Cardiac fibroblast (primary cell): ENCODE measurements around the gene SPSB4.
"Not testable (repeated sequence)": the region's sequence is repeated elsewhere in the genome, so short reads cannot be mapped to it uniquely, and the experiment has no call there.

ENCODE experiments used
- DNase-seq, 2 donors: peaks; one replicate each; pipeline versions ENCODE4 v3.0.0 to v3.0.0-alpha.2; 2010; ENCODE audit warnings: low read depth in 2 of 2
- H3K4me3 ChIP-seq, 2 donors: replicated peaks in 1 of 2; 1 replicate in 1 of 2; 2 replicates in 1 of 2; pipeline ENCODE4 v1.5.1; 2011; ENCODE audit warnings: low read depth in 2 of 2, low read length in 2 of 2, mild to moderate bottlenecking in 2 of 2, moderate library complexity in 1 of 2
- CTCF ChIP-seq: IDR thresholded peaks from one replicate; pipeline ENCODE4 v1.5.1; 2011; ENCODE audit warnings: low read depth, mild to moderate bottlenecking, low read length, inconsistent platforms

The SPSB4 gene

DNA sequence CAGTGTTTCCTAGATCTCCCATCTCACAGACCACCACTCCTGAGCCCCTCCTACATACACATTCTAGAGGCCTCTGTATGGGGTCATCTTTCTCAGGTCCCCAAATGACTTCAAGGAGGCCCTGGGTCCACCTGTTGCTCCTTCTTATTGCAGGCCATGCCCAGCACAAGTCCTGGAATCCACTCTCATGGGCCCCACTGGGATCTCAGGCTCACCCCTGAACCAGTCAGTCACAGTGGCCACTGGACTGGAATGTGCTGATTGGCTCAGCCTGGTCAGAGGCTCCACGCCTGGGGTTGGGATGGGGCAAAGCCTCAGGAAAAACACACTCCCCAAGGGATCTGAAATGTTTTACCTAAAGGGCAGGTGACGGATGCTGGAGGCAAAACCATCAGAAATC, 55.7 kb downstream of the SPSB4 start:
- no peak overlapping the region for H3K4me3 ChIP-seq
- no peak for DNase-seq
- no peak for TF ChIP-seq CTCF

- no peak for TF ChIP-seq CTCF
- H3K4me3 ChIP-seq: no peak overlapping the region
- DNase-seq: no peak
Measured at GRCh38 chr3:141108039-141108438, 56.9 kb downstream of the SPSB4 start.

DNA sequence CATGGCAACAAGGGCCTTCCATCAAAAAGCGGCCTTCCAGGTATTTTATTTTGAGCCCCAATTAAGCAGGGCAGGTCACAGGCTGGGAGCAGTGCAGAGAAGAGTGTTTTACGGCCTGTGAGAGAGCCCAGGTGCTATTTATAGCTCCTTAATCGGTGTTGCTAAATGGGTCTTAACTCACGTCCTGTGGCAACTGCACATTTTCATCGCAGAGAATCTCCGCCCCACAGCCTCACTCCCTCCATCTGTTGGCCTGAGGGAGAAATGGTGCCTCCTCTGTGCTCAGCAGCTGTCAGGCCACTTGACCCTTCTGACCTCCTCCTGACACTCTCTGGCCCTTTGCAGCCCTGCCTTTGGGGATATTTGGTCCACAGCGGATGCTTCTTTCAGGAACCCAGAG, 58.6 kb downstream of the SPSB4 start:
- H3K4me3 ChIP-seq: no peak overlapping the region
- no peak for TF ChIP-seq CTCF
- no peak for DNase-seq

GRCh38 chr3:141110322-141110721, 59.2 kb downstream of the SPSB4 start:
- no peak overlapping the region for H3K4me3 ChIP-seq
- DNase-seq: no peak
- no peak for TF ChIP-seq CTCF

- no peak overlapping the region for H3K4me3 ChIP-seq
- no peak for DNase-seq
- TF ChIP-seq CTCF: no peak
Measured at GRCh38 chr3:141111364-141112155, 60.4 kb downstream of the SPSB4 start.

DNA sequence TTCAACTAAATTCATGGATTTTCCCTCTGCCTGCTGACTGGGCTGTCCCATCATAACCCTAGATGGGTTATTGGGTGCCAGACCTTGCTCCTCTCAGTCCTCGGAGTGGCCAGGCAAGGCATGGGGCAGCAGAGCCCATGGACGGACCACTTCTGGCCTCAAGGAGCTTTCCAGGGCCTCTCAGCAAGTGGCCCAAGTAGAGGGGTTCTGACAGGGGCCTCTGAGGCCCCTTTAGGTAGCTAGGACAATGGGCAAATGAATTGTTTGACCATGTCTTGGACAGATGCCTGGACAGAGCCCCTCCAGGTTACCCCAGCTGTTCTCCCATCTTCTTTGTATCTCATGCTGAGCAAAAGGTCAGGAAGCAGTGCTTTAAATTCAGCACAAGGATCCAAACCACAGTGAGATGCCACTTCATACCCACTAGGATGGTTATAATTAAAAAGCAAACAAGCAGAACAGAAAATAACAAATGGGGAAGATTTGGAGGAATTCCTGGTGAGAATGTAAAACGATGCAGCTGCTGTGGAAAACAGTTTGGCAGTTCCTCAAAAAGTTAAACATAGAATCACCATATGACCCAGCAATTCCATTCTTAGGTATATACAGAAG, 61.6 kb downstream of the SPSB4 start:
- no peak for TF ChIP-seq CTCF
- H3K4me3 ChIP-seq: no peak overlapping the region

DNA sequence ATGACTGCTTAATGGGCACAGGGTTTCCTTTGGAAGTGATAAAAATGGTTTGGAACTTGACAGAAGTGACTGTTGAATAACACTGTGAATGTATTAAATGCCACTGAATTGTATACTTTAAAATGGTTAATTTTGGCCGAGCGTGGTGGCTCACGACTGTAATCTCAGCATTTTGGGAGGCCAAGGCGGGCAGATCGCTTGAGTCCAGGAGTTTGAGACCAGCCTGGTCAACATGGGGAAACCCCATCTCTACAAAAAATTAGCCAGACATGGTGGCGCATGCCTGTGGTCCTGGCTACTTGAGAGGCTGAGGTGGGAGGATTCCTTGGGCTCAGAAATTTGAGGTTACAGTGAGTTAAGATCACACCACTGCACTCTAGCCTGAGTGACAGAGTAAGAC, 62.5 kb downstream of the SPSB4 start:
- H3K4me3 ChIP-seq, DNase-seq: not testable (repeated sequence)

More for the DNA sequence above, 61.6 kb downstream of the SPSB4 start:
- no peak for DNase-seq
